Activated T-cell treated with anti-CD3 and anti-CD28 coated beads for 48 hours (primary cell): ENCODE measurements around the gene CTSC.
"Not testable (repeated sequence)": the region's sequence is repeated elsewhere in the genome, so short reads cannot be mapped to it uniquely, and the experiment has no call there.

ENCODE experiments used
- DNase-seq: peaks from one replicate; pipeline ENCODE4 v3.0.0-alpha.2; 2020; ENCODE audit warnings: low read depth

CTSC gene

GRCh38 chr11:88281317-88281712 is 56.2 kb downstream of the CTSC start:
- DNase-seq: no peak

- no peak for DNase-seq
Observed at GRCh38 chr11:88280673-88281316, 56.7 kb downstream of the CTSC start.

GRCh38 chr11:88277349-88277915 is 60.1 kb downstream of the CTSC start:
- no peak for DNase-seq

GRCh38 chr11:88275636-88276035 is 61.9 kb downstream of the CTSC start:
- DNase-seq: no peak

GRCh38 chr11:88266919-88267318 is 70.6 kb downstream of the CTSC start:
- no peak for DNase-seq

GRCh38 chr11:88266157-88266556 is 71.4 kb downstream of the CTSC start:
- DNase-seq: no peak

- DNase-seq: no peak
Observed at GRCh38 chr11:88259431-88259830, 78.1 kb downstream of the CTSC start.

- no peak for DNase-seq
Observed at GRCh38 chr11:88252208-88252607, 85.3 kb downstream of the CTSC start.

GRCh38 chr11:88250566-88251242 is 86.8 kb downstream of the CTSC start:
- DNase-seq: no peak

GRCh38 chr11:88249706-88250105 is 87.8 kb downstream of the CTSC start:
- no peak for DNase-seq

- DNase-seq: no peak
Observed at GRCh38 chr11:88246696-88247095, 90.8 kb downstream of the CTSC start.

- not testable (repeated sequence) for DNase-seq
Observed at GRCh38 chr11:88245576-88245975, 92.0 kb downstream of the CTSC start.
